GM12878 (cell line): ENCODE measurements around the gene ITSN1. TPM values are rescaled to one million over a fixed set of nuclear protein-coding genes. Genes with fewer than 3 reads are reported as not detected.

Experiments
- ATAC-seq: fragments of 200-7000 bp; cut with Tn5 transposase; 3 replicates; pipeline ENCODE4 v1.9.1; 2020; ENCODE audit warnings: mild to moderate bottlenecking, moderate library complexity
- BruUV-seq: library from RNA; stranded (reverse); fragments of 400-500 nt; replicated peaks from 2 replicates; lab custom pipeline; 2021; lab: Mats Ljungman, UMichigan
- CTCF ChIA-PET: fragments of 300-600 bp; sonication (Branson Sonifier 250); formaldehyde crosslinking; extraction: SDS; loops from one replicate; lab custom pipeline; 2021; ENCODE audit warnings: inconsistent platforms; lab: Yijun Ruan, JAX
- POLR2A ChIA-PET: fragments of 350-600 bp; formaldehyde crosslinking; extraction: SDS; loops from one replicate; lab custom pipeline; 2021; ENCODE audit warnings: inconsistent platforms; lab: Charles Lee
- RAD21 ChIA-PET: fragments of 300-600 bp; sonication (Branson Sonifier 250); formaldehyde crosslinking; loops from one replicate; lab custom pipeline; 2023; ENCODE audit warnings: antibody characterized with exemption; ENCODE audit not compliant: unreplicated experiment; lab: Charles Lee
- SMC1A ChIA-PET: fragments of 300-600 bp; sonication (Branson Sonifier 250); formaldehyde crosslinking; loops from one replicate; lab custom pipeline; 2023; ENCODE audit not compliant: unreplicated experiment, uncharacterized antibody; lab: Charles Lee
- DNase-seq: peaks from one replicate; pipeline ENCODE4 v3.0.0-alpha.2; 2011; ENCODE audit warnings: low read depth, low spot score
- FAIRE-seq: peaks from 3 replicates; lab custom pipeline; 2011; peaks lifted over from hg19 to GRCh38; lab: Jason Lieb, UNC
- H2AFZ ChIP-seq: 2 replicates; pipeline ENCODE4 v1.6.0; 2011; ENCODE audit warnings: low read depth, low read length, control low read depth; ENCODE audit not compliant: control insufficient read depth
- H3K27ac ChIP-seq: 2 replicates; pipeline ENCODE4 v1.5.1; 2011; ENCODE audit warnings: control low read depth; ENCODE audit not compliant: control insufficient read depth, insufficient read depth
- H3K27me3 ChIP-seq, 2 experiments: replicated peaks in 1 of 2; 2 replicates each; pipeline versions ENCODE4 v1.6.0 to v1.6.1; 2011; ENCODE audit warnings: low read length in 1 of 2; ENCODE audit not compliant: control insufficient read depth in 2 of 2, insufficient read depth in 2 of 2
- H3K36me3 ChIP-seq, 2 experiments: 2 replicates each; pipeline ENCODE4 v1.5.1; 2011; ENCODE audit warnings: low read length in 1 of 2; ENCODE audit not compliant: control insufficient read depth in 2 of 2, insufficient read depth in 2 of 2
- H3K4me1 ChIP-seq: 2 replicates; pipeline ENCODE4 v1.6.1; 2011; ENCODE audit warnings: mild to moderate bottlenecking, low read length, moderate library complexity, mixed read lengths; ENCODE audit not compliant: control insufficient read depth, insufficient read depth
- H3K4me2 ChIP-seq: 2 replicates; pipeline ENCODE4 v1.6.0; 2011; ENCODE audit warnings: control low read depth; ENCODE audit not compliant: control insufficient read depth, insufficient read depth
- H3K4me3 ChIP-seq: fragments of 200-600 bp; sonication (generic); 2 replicates; pipeline ENCODE4 v1.5.1; 2016
- H3K79me2 ChIP-seq: 2 replicates; pipeline ENCODE4 v1.6.0; 2011; ENCODE audit warnings: low read length; ENCODE audit not compliant: control insufficient read depth, insufficient read depth
- H3K9ac ChIP-seq: 2 replicates; pipeline ENCODE4 v1.8.0; 2011; ENCODE audit warnings: low read length, control low read depth, mixed read lengths; ENCODE audit not compliant: control insufficient read depth, insufficient read depth
- H3K9me3 ChIP-seq: replicated peaks from 3 replicates; pipeline ENCODE4 v1.5.1; 2011; ENCODE audit warnings: mild to moderate bottlenecking, low read length; ENCODE audit not compliant: control insufficient read depth, insufficient read depth
- H4K20me1 ChIP-seq: 2 replicates; pipeline ENCODE4 v1.6.0; 2011; ENCODE audit not compliant: control insufficient read depth, insufficient read depth
- EGR1 ChIP-seq, 2 experiments: IDR thresholded peaks; 1 replicate in 1 of 2; 2 replicates in 1 of 2; pipeline ENCODE4 v1.6.1; 2011 to 2012; ENCODE audit warnings: low read depth in 2 of 2, low read length in 2 of 2, borderline replicate concordance in 1 of 2, mild to moderate bottlenecking in 1 of 2, moderate library complexity in 1 of 2
- FOS ChIP-seq: IDR thresholded peaks from 3 replicates; pipeline ENCODE4 v1.6.1; 2011; ENCODE audit warnings: borderline replicate concordance; ENCODE audit not compliant: insufficient read length; ENCODE audit errors: extremely low read depth
- FOXM1 ChIP-seq: IDR thresholded peaks from 2 replicates; pipeline ENCODE4 v1.6.1; 2012; ENCODE audit warnings: low read depth, mild to moderate bottlenecking, inconsistent platforms, low read length, moderate library complexity
- NKRF ChIP-seq: fragments of 450-650 bp; conservative IDR thresholded peaks from 2 replicates; pipeline ENCODE4 v1.6.1; 2017; ENCODE audit warnings: mild to moderate bottlenecking, moderate library complexity
- NR2C1 ChIP-seq: fragments of 450-650 bp; IDR thresholded peaks from 2 replicates; pipeline ENCODE4 v1.6.1; 2017; ENCODE audit warnings: antibody characterized with exemption, mild to moderate bottlenecking, moderate library complexity
- PKNOX1 ChIP-seq: fragments of 450-650 bp; IDR thresholded peaks from 2 replicates; pipeline ENCODE4 v1.6.1; 2016; ENCODE audit warnings: mild to moderate bottlenecking
- POLR2A ChIP-seq: IDR thresholded peaks from 2 replicates; pipeline ENCODE4 v1.6.1; 2011; ENCODE audit warnings: low read depth, mild to moderate bottlenecking, low read length
- SMAD5 ChIP-seq: IDR thresholded peaks from 2 replicates; pipeline ENCODE4 v1.6.1; 2016; ENCODE audit warnings: antibody characterized with exemption, low read depth
- SPI1 ChIP-seq: IDR thresholded peaks from 2 replicates; pipeline ENCODE4 v1.6.1; 2011; ENCODE audit warnings: low read depth, mild to moderate bottlenecking, low read length, moderate library complexity, borderline replicate concordance; ENCODE audit not compliant: insufficient read depth
- SUPT20H ChIP-seq: IDR thresholded peaks from 2 replicates; pipeline ENCODE4 v1.6.1; 2011; ENCODE audit warnings: low read depth, mild to moderate bottlenecking, low read length, moderate library complexity, borderline replicate concordance; ENCODE audit not compliant: control insufficient read depth
- TCF3 ChIP-seq: IDR thresholded peaks from 2 replicates; pipeline ENCODE4 v1.6.1; 2012; ENCODE audit warnings: low read depth, mild to moderate bottlenecking, low read length, borderline replicate concordance; ENCODE audit not compliant: insufficient read depth
- WGBS: methylation state at CpG from one replicate; pipeline ENCODE4 v1.1.6; 2016; ENCODE audit warnings: low lambda C conversion rate; ENCODE audit not compliant: insufficient replicate concordance, insufficient coverage; ENCODE audit errors: missing lambda C conversion rate; 5-methylcytosine and 5-hydroxymethylcytosine counted together
- in situ Hi-C: fragments of 300-500 bp; cut with MboI; formaldehyde crosslinking; loops from 9 replicates; pipeline ENCODE4 v1.14.3; 2018; ENCODE audit warnings: mixed read lengths
- intact Hi-C: fragments of 100-400 bp; cut with micrococcal nuclease; formaldehyde crosslinking; loops from one replicate; pipeline ENCODE4 v1.14.2; 2022; ENCODE audit not compliant: unreplicated experiment
- polyA plus RNA-seq, 11 experiments: library from polyadenylated mRNA; depleted of rRNA in 4 of 11; unstranded in 6 of 11; stranded (reverse) in 5 of 11; fragments of >200 nt; fragmentation: Nextera tagmentation in 4 of 11; fragmentation: Illumina TruSeq in 1 of 11; extraction: Ambion mirVana in 4 of 11; extraction: Trizol in 1 of 11; gene quantifications; 1 replicate in 1 of 11; 2 replicates in 10 of 11; pipeline versions ENCODE4 v1.2.1 to v1.2.3, GENCODE V29; 2011 to 2016; ENCODE audit warnings: inconsistent platforms in 2 of 11, missing spikeins in 2 of 11, low read depth in 1 of 11
- total RNA-seq, 4 experiments: library from RNA; depleted of rRNA in 3 of 4; stranded (reverse); fragments of >200 nt in 3 of 4; fragmentation: Illumina TruSeq in 1 of 4; extraction: Trizol in 1 of 4; gene quantifications; 2 replicates each; pipeline versions ENCODE4 v1.2.1 to v1.2.3, GENCODE V29; 2013 to 2021

The ITSN1 gene
- total and polyA plus RNA-seq, 10 of the 15 experiments (the other 5 are each of a cell fraction or from before 2014, with no cell fraction given) = 0.89 to 10.6 (median 4.8) TPM

- FAIRE-seq (no peak), DNase-seq (no peak), ATAC-seq (no peak)
- Histone ChIP-seq H2AFZ (no peak overlapping the region), H3K27me3 (no peaks in the 10 kb centered on the region), H3K79me2 (no peaks in the 10 kb centered on the region), H3K9ac (no peak overlapping the region), H3K4me1 (no peaks in the 10 kb centered on the region), H3K4me3 (no peak overlapping the region), H3K9me3 (no peaks in the 10 kb centered on the region), H4K20me1 (no peaks in the 10 kb centered on the region), H3K36me3 (peaks cover 0 to 26% of the 10 kb centered on the region in 2 experiments; a peak in 3 of 4 replicates), H3K4me2 (no peak overlapping the region), H3K27ac (no peak overlapping the region)
- intact Hi-C loops (no loop called here), in situ Hi-C loops (no loop called here)
- BruUV-seq = no TSS peak
- ChIA-PET SMC1A (interaction anchor here (0.7 kb wide), 1 partner anchor 184 kb away, joined by 3 read pairs; no protein-coding TSS in a partner anchor), RAD21 (interaction anchor here (1.0 kb wide), 1 partner anchor 607 kb away, joined by 3 read pairs; no protein-coding TSS in a partner anchor), POLR2A (interaction anchor here (0.8 to 1.1 kb wide), 2 partner anchors 10 to 11 kb away, joined by 3 read pairs; partner anchors contain the start of gene DONSON), CTCF (no interaction called here)
- WGBS = 58% methylated on average over 1 of the region's 1 CpG
- TF ChIP-seq NR2C1 = no peak
- no peak for TF ChIP-seq SMAD5
- TF ChIP-seq FOS = no peak
- TF ChIP-seq PKNOX1 = no peak
- TF ChIP-seq TCF3 = no peak
- TF ChIP-seq SUPT20H = no peak
- TF ChIP-seq POLR2A = no peak
- no peak for TF ChIP-seq NKRF
- TF ChIP-seq SPI1 = no peak
- no peak for TF ChIP-seq EGR1 (IDR thresholded peaks at IDR 0.05; ENCODE audit: borderline replicate concordance in 1 of 2, low read depth in 2 of 2, low read length in 2 of 2)
- no peak for TF ChIP-seq FOXM1
Observed at GRCh38 chr21:33598051-33598450, 44.2 kb upstream of the ITSN1 start.
